Pericardium fibroblast (primary cell): ENCODE data around the gene OR52M1. TPM values are rescaled to one million over a fixed set of nuclear protein-coding genes. Genes with fewer than 3 reads are reported as not detected.

Experiments used
- total RNA-seq: library from RNA; depleted of rRNA; stranded (reverse); fragments of >200 nt; gene quantifications from 2 replicates; pipeline ENCODE4 v1.2.3, GENCODE V29; 2015

OR52M1 gene
- total RNA-seq = not detected in 2 replicates

GRCh38 chr11:4544891-4545290 lies at the start of gene OR52M1:
Gene OR52M1, plus strand, starts transcription at chr11:4545191. Its CDS starts 0 bp downstream, at chr11:4545191.

GRCh38 chr11:4581443-4581842 lies 36.5 kb downstream of the OR52M1 start, which contains the start of gene OR52I2:
Gene OR52I2, plus strand, starts transcription at chr11:4581743.

GRCh38 chr11:4593739-4594138 lies 48.7 kb downstream of the OR52M1 start, which contains the start of gene OR52I1:
Gene OR52I1, plus strand, starts transcription at chr11:4594039. Its CDS starts 0 bp downstream, at chr11:4594039.

Other genes with a start within 250 kb of the OR52M1 start
- gene OR52B4, start 176.8 kb upstream of the OR52M1 start, total RNA-seq = not detected in 2 replicates
- 10.6 and 11.1 TPM in 2 replicates for gene TRIM21, start 151.5 kb upstream of the OR52M1 start, total RNA-seq
- gene OR52K2, start 95.9 kb upstream of the OR52M1 start, total RNA-seq = not detected in 2 replicates
- gene OR52K1, start 62.5 kb upstream of the OR52M1 start, total RNA-seq = not detected in 2 replicates
- gene OR52I2, start 36.6 kb downstream of the OR52M1 start, total RNA-seq = not detected in 2 replicates
- not detected in 2 replicates for gene OR52I1, start 48.8 kb downstream of the OR52M1 start, total RNA-seq
- gene TRIM68, start 63.0 kb downstream of the OR52M1 start, total RNA-seq = 7.2 and 12.2 TPM in 2 replicates
- gene OR51D1, start 92.3 kb downstream of the OR52M1 start, total RNA-seq = not detected in 2 replicates
- not detected in 2 replicates for gene OR51E1, start 98.8 kb downstream of the OR52M1 start, total RNA-seq
- not detected in 2 replicates for gene OR51E2, start 152.7 kb downstream of the OR52M1 start, total RNA-seq
- not detected in 2 replicates for gene MMP26, start 159.6 kb downstream of the OR52M1 start, total RNA-seq
- not detected in 2 replicates for gene OR51F1, start 224.7 kb downstream of the OR52M1 start, total RNA-seq